DOHH2 (cell line): ENCODE results near the gene BUD23.

ENCODE experiments used
- CTCF ChIP-seq: fragments of 200-600 bp; sonication (generic); IDR thresholded peaks from one replicate; pipeline ENCODE4 v1.5.1; 2014; ENCODE audit warnings: antibody characterized with exemption, mild to moderate bottlenecking, low read depth, low read length; ENCODE audit not compliant: poor library complexity, severe bottlenecking
- EZH2phosphoT487 ChIP-seq: fragments of 200-600 bp; sonication (generic); IDR thresholded peaks from 2 replicates; pipeline ENCODE4 v1.6.1; 2017; ENCODE audit warnings: borderline replicate concordance, mild to moderate bottlenecking, antibody characterized with exemption, low read length, moderate library complexity, mixed read lengths

GRCh38 chr7:73642834-73643233 lies 40.6 kb upstream of the BUD23 start:
- TF ChIP-seq EZH2phosphoT487: no peak
- TF ChIP-seq CTCF: no peak
